Stimulated activated CD4-positive, alpha-beta T cell treated with anti-CD3 and anti-CD28 coated beads, TNF-alpha, amount 100 ng/mL, for 1 hour (primary cell): ENCODE results near the gene DIO3.
"Not testable (repeated sequence)": the region's sequence is repeated elsewhere in the genome, so short reads cannot be mapped to it uniquely, and the experiment has no call there.

Experiments used
- DNase-seq, 3 donors: peaks; one replicate each; pipeline ENCODE4 v3.0.0-alpha.2; 2020; ENCODE audit warnings: low read depth in 3 of 3, low spot score in 1 of 3

The DIO3 gene

DNA sequence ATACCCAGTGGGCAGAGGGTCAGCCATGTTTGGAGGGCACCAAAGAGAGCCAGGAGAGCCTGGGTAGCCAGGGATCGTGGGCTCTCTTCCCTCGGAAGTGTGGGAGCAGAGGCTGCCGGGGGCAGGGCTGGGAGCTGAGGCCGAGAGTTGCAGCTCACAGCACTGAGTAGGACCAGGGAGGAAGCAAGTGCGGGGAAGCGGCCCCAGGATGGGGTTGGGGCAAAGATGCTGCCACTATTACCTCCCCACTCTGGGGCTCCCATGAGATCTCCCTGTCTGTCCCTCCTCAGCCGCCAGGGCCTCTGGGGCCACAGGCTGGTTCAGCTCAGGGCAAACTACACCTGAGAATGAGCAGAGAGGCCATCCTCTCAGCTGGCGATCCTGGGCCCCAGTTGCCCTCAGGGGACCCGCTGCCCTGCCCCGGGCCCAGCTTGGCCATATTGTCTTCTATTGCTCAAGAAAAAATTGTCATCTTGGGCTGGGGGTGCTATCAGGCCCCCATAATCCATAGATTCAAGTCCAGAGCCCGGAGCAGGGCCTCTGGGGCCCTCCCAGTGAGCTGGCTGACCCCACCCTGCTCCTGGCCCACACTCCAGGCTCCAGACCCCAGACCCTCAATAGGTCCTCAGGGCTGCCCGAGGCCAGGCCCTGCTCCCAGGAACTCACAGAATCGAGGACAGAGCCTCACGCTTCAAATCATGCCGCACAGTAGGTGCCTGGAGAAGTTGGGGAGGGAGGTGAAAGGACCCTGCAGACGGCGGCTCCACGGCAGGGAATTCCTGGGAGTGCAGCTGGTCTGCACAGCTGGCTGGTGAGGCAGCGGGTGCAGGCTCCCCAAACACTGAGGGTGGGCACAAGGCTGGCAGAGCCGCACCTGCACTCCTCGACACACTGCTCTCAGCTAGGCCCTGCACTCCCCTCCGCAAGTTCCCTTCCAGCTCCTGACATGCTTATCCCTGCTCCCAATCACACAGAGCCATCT lies 20.5 kb upstream of the DIO3 start:
- DNase-seq = no peak

DNA sequence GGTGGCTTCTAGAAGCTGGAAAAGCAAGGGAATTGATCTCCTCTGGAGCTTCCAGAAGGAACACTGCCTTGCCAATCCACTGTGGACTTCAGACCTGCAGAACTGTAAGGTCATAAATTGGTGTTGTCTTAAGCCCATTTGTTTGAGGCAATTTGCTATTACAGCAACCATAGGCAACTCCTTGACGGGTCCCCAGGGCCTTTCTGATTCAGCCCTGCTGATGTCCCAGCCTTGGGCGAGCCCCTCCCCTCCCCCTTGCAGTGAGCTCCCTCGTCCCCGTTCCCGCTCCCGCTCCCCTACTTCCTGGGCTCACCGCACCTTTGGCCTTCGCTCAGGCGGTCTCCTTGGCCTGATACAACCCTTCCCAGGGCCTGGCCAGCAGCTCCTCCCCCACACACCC lies 18.9 kb upstream of the DIO3 start:
- DNase-seq = no peak

DNA sequence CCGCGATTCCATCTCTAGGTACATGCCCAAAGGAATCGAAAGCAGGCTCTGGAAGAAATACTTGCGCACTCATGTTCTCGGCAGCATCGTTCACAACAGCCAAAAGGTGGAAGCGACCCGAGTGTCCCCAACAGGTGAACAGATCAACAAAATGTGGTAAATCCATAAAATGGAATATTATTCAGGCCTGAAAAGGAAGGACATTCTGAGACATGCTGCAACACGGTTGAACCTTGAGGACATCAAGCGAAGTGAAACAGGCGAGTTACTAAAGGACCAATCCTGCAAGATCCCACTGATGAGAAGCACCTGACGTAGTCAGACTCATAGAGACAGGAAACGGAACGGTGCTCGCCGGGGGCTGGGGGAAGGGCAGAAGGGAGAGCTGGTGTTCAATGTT lies 17.5 kb upstream of the DIO3 start:
- no peak for DNase-seq

DNA sequence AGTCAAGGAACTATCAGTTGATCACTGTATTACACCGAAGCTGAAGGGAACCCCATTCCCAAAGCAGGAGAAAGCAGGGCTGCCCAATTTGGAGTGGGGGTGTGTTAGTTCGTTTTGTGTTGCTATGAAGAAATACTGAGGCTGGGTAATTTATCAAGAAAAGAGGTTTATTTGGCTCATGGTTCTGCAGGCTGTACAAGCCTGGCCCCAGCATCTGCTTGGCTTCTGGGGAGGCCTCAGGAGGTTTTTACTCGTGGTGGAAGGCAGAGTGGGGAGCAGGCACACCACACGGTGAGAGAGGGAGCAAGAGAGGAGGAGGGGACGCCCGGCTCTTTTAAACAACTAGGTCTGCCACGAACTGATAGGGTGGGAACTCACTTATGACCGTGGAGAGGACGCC lies 16.7 kb upstream of the DIO3 start:
- no peak for DNase-seq

DNA sequence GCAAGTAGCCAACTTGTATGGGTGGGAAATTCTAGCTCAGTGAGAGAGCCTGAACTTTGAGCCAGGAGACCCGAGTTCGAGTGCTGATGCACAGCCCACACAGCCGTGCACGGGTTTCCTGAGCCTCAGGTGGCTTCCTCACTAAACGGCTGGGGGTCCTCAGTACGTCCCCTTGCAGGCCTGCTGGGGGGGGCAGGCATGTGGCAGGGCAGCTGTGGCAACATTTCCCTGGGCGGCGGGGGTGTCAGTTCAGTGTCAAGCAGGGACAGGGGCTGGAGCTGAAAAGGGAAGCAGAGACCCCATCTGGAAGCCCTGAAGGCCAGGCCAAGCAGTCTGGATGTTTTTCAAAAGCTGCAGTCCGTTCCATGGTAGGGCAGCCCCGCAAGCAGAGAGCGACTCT lies 14.6 kb upstream of the DIO3 start:
- DNase-seq = no peak

DNA sequence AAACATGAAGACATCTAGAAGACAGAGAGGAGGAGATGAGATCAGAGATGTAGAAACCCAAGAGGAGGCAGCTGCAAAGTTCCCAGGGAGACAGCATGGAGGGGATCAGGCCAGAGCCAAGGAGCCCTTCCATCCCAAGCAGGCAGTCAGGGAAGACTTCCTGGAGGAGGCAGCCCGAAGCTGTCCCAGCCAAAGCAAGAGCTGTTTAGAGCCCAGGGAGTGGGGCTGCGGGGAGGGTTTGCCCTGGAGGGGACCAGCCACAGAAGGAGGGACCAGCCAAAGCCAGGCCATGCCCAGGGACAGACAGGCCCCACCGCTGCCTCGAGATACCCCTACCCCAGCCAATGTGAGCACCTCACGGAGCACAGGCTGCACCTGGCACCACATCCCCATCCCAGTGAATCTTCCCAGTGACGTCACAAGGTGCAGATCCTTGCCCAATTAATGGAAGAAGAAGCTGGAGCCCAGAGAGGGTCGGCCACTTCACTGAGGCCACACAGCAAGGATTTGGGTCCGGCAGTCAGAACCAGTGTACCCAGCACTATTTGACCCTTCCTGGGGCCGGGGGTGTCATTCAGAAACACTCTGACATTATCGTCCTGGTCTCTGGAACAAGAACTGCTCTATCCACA lies 14.1 kb upstream of the DIO3 start:
- DNase-seq = no peak

DNA sequence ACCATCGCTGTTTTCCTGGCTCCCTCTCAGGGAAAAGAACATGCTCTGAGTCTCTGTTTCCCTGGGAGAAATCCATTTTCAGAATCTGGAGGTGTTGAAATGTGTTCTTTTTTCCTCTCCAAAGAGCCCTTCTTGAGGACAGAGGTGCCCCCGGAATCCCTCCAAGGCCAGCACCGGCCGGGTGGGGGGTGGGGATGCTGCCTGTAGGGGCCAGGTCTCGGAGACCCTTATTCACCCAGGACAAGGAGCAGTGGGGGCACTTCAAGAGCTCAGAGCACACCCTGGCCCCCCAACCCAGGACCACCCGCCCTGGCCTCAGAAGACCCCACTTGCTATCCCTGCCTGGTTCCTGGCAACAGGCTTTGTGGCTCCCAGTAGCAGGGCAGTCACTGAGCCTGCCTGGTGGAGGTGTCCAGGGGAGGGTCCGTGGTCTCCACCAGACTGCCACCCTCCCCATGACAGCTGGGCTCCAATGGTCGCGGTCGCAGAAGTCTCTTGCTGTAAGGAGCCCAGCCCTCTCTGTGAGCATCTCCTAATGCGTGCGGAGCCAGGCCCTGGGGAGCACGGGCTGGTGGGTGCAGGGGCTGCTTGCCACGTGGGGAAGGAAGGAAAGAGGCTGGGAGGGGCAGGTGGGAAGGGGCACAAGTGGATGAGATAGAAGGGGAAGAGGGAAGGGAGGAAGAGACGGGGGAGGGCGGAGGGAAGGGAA lies 13.2 kb upstream of the DIO3 start:
- no peak for DNase-seq

DNA sequence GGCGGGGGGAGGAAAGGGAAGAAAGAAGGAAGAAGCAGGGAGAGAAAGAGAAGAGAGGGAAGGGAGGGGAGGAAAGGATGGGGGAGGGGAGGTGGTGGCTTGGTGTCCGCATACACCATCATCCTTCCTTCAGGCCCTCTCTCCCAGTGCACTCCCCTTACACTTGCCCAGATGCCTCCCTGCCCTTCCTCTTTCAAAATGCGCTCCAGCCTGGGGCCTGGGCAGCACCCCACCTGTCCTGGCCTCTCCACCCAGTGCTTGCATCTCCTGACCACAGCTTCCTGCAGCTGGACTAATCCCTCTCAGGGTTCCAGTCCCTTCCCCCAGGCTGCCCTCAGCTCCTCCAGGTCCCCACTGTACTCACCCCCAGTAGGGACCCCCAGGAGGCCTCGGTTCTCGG lies 12.6 kb upstream of the DIO3 start:
- DNase-seq = no peak

DNA sequence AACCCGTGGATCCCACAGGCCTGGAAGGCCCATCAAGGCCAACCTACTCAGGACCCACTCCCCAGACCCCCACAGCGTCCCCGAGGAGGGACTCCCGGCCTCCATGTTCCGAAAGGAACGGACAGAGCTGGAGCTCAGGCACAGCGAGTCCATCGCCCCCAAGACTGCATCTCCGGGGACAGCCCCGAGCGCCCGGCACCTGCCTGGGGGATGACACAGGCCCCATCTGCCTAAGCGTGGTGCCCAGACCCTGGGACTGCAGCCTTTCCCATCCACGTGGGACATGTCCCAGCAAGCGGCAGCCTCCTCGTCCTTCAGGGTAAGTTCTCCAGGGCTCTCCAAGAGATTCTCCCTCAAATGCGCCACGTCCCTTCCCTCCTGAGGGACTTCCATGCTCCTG lies 12.1 kb upstream of the DIO3 start:
- DNase-seq = no peak

DNA sequence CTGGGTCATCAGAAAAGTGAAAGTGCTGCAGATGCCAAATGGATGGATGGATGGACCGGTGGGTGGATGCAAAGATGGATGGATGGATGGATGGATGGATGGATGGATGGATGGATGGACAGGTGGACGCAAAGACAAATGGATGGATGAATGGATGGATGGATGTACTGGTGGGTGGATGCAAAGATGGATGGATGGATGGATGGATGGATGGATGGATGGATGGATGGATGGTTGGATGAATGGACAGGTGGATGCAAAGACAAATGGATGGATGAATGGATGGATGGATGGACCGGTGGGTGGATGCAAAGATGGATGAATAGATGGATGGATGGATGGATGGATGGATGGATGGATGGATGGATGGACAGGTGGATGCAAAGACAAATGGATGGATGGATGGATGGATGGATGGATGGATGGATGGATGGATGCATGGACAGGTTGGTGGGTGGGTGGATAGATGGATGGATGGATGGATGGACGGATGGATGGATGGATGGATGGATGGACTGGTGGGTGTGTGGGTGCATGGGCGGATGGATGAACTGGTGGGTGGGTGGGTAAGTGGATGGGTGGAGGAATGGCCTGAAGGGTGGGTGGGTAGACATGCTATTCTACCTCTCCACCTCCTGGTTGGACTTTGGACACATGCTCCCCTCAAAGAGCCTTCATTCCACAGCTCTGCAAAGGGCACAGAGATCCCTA lies 10.9 kb upstream of the DIO3 start:
- not testable (repeated sequence) for DNase-seq

DNA sequence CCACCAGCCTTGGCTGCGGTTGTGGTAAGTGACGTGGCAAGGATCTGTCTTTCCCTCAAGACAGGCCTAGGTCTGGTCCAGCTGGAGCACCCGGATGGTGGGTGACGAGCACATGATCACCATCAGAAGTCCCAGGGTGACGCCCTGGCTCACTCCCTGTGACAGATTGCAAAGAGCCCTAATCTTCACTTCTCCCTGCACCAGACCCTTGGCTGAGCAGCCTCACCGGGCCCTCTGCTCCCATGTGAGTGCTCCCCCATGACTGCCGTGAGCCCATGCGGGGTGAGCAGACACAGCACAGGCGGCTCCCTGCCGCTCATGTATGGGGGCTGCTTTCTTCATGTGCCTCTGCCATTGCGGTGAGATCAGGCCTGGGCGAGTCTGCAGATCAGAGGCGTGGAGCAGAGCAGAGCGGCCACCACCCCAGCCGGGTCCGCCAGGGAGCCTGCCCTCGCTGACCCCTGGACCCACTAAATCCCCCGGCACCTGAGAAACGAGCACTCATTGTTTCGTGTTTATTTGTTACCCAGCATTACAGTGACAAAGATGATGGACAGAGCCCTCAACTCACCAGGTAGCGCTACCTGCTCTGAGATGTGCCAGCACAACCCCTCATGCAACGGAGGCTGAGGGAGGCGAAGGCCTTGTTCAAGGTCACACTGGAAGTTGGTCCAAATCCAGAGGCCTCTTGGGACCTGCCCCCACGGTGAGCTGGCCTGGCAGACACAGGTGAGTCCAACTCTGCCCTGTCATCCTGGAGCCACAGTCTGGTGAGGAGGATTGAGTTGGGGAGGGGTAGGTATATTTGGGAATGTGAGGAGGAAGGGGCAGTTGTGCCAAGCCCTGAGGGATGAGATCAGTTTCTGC lies 9.3 kb upstream of the DIO3 start:
- DNase-seq = no peak

DNA sequence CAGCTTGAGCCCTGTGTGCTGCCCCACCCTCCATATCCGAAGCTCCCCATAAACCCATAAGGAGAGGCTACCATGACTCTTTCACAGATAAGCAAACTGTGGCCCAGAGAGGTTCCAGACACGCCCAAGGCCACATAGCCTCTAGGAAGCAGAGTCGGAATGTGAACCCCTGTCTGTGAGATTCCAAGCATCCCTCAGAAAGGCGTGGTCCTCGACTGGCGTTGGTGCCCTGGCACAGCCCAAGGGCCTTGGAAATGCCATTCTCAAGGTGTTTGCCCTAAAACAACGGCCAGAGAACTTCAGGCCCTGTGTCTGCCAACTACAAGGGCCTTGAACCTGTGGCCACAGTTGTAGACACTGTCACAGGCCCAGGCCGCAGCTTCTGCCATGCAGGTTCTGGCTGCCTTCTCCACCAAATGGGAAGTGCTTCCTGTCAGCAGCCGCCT lies 8.5 kb upstream of the DIO3 start:
- DNase-seq = no peak

DNA sequence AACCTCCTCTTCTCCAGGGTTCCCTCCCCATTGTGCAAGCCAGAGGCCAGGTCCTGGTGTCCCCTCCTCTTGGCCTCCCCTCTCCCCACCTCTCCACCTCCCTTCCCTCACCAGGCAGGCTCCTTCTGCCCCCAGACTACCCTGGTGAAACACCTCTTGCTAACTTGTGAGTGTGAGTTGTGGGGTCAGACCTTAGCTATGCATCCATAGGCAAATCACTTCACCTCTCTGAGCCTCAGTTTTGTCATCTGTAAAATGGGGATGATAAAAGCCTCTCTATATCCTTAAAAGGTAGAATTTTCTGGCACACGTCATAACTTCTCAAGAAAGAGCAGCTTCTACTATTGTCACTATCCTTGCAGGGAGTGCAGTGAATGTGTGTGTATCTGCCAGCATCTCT lies 7.9 kb upstream of the DIO3 start:
- no peak for DNase-seq

DNA sequence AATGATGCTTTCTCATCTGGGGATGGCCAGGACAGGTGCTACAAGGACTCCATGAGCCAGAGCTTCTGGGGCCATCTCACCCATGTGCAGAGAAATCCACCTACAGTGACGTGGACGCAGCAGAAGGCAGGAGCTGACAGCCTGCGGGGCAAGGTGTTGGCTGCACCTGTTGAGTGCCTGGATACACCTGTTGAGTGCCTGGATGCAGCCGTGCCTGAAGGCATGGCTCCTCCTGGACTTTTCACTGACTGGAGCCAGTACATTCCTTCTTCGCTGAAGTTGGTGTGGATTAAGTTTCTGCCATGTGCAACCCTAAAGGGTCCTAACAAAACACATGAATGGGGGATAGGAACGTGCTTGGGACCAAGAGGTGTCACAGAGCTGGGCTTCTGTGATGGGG lies 7.4 kb upstream of the DIO3 start:
- DNase-seq = no peak

DNA sequence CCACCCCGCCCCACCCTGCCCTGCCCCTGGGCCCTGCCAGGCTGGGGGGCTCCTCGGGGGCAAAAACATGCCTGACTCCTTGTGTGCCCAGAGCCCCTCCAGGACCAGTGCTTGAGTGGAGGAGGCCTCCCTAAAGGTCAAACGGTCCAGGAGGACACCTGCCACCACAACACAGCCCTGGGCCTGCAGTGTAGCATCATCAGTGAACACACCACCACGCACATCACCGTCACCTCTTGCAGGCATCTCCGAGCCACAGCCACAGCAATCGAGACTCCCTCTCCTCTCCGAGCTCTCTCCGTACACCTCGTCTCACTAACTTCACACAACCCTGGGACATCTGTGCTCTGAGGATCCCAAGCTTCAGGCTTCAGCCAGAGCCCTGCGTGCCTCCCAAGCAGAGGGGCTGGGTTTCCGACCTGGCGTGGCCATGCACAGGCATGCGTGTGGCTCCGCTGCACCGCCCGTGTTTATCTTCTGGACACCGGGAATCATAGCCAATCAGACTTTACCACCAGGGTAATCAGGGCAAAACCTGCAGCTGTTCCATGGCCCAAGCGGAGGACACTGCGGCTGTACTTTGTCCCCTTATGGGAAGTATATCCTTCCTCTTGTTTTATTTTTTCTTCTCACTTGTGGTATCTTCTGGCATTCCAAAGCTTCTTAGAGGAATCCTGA lies 6.2 kb upstream of the DIO3 start:
- no peak for DNase-seq

DNA sequence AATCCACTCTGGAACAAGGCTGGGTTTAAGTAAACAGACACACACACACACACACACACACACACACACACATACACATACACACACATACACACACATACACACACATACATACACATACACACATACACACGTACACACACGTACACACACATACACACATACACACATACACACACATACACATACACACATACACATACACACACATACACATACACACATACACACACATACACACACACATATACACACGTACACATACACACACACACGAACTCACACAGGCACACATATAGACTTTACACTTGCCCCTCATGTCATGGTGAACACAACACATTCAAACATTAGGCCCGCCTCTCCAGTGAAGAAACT lies 5.6 kb upstream of the DIO3 start:
- DNase-seq = not testable (repeated sequence)

DNA sequence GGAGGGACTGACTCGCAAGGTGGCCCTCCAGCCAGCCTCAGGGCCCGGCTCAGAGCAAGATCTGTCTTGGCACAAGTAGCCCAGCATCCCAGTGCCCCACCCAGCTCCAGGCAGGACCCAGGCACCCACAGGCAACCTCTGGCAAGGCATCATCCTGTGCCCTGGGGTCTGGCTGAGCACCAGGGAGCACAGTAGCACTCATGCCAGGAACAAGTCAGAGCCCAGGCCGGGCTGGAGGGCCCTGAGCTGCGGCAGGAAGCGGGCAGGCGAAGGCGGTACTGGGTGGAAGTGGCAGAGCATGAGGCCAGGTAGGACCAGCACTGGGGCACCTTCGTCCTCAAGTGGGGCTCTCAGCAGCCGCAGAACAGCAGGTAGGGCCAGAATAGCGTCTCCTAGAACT lies 5.2 kb upstream of the DIO3 start:
- no peak for DNase-seq

DNA sequence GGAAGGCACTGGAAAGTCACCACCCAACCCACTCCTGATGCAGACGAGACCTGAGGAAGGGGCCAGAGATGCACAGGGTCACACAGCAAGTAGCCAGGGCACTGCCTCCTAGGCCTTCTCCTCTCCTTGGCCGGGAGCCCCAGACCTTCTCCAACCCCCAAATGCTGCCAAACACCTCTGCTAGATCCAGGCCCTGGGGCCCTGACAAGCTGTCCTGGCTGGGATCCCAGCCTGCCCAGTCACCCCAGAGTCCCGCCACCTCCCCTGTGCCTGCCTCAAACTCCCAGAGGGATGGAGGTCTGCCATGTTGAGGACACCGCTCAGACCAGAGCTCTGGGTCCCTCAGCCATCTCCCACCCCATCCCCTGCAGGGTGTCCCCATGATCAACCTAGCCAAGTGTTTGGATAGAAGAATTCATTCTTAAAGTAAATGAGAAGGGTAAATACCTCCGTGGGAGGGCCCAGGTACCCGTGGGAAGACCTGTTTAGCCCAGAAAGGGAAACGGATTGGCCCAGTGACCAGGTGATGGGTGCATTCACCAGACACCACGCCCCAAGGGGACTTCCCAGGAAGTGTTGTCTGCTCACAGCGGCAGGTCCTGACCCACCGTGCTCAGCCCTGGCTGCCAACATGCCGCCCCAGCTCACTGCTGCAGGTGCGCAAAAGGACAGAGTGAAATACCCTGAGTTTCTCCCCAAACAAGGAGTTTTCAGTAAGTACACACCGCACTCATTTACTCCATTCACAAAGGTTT lies 4.6 kb upstream of the DIO3 start:
- DNase-seq = no peak

DNA sequence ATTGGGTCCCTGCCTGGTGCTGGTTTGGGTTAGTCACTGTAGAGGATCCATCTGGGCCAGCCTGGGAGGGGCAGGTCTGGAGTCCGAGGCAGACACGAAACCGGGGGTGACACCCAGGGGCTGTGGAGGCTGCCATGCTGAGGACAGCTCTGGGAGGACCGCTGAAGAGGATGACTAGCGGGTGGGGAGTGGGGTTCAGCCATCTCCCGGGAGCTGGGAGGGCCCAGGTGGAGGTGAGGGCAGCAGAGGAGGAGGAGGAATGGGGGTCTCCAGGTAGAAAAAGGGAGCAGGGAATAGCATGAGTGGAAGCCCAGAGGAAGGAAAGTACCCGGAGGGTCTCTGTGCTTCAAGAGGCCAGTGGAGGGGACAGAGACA lies 4.0 kb upstream of the DIO3 start:
- DNase-seq = no peak
